ENCODE results near the gene LSS.
"Not testable (repeated sequence)": the region's sequence is repeated elsewhere in the genome, so short reads cannot be mapped to it uniquely, and the experiment has no call there.

LSS gene

GRCh38 chr21:46152927-46153246 lies 75.7 kb downstream of the LSS start:
- DNase-seq (ENCODE audit: low read depth) = no peak

GRCh38 chr21:46151989-46152926 lies 76.3 kb downstream of the LSS start:
- DNase-seq (ENCODE audit: low read depth) = no peak

GRCh38 chr21:46151261-46151988 lies 77.1 kb downstream of the LSS start:
- DNase-seq (ENCODE audit: low read depth) = no peak

- DNase-seq (ENCODE audit: low read depth) = no peak
Observed at GRCh38 chr21:46150491-46151121, 78.0 kb downstream of the LSS start.

- no peak for DNase-seq (ENCODE audit: low read depth)
Observed at GRCh38 chr21:46150073-46150472, 78.5 kb downstream of the LSS start.

DNA sequence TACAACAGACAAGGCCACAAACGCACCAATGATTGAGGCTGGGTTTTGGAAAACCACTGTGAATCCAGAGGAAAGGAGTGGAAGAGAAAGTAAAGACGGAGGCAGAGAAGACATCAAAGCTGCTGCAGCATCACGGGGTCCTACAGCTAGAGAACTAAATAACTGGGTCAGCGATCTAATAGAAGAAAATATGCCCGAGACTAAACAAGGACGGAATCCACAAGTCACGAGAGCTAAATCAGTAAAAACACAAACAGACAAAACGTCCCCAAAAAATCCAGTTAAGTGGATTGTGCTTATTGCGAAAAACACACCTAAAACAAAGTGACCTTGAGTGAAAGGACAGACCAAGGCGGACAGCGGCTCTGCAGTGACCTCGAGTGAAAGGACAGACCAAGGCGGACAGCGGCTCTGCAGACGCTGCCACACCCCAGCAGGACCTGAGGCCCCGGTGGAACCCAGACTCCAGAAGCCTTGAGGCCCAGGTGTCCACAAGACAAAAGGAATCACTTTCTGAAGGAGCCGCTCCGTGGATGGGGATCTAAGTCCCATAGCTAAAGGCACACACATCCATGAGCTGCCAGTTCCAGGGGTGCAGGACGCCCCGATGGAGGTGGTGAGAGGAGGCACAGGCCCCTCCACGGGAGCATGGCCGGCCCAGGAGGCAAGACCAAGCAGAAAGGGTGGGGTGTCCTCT lies 79.2 kb downstream of the LSS start:
- no peak for DNase-seq (ENCODE audit: low read depth)

- no peak for DNase-seq (ENCODE audit: low read depth)
Observed at GRCh38 chr21:46148106-46148505, 80.5 kb downstream of the LSS start.

GRCh38 chr21:46147429-46147828 lies 81.1 kb downstream of the LSS start:
- not testable (repeated sequence) for DNase-seq (ENCODE audit: low read depth)

GRCh38 chr21:46146856-46147255 lies 81.7 kb downstream of the LSS start:
- no peak for DNase-seq (ENCODE audit: low read depth)

DNA sequence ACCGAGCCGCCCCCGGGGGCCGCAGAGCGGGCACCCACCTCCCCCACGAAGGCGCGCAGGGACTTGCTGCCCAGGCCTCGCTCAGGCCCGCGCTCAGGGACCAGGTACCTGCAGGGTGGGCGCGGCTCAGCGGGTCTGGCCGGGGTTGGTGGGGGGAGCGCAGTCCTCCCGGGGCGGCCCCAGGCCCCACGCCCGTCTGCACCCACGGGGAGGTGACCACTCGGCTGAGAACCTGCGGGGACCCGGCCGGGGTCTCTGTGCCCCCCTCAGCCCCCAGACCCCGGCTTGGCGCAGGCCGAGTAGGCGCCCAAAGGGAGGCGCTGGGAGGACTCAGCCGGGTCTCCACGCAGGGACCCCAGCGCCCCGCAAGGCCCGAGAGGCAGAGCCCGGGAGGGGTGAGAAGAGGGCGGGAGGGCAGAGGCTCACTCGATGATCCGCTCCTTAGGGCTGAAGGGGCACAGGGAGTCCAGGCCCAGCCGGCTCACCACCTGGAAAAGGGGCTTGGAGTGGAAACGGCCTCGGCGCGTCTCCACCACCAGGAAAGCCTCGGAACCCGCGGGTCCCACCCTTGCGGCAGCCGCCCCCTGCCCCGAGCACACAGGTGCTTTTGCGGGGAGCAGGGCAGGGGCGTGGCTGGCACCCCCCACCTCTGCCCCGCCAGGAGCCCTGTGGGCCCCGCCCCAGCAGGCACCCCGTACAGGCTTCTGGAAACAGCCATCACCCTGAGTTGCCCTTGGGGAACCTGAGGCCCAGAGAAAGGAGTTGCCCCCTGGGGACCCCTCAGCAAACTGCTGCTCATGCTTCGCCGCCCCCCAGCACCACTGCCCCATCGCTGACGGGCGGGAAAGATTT lies 82.5 kb downstream of the LSS start:
- DNase-seq (ENCODE audit: low read depth) = no peak

- DNase-seq (ENCODE audit: low read depth) = no peak
Observed at GRCh38 chr21:46145159-46145839, 83.3 kb downstream of the LSS start.

DNA sequence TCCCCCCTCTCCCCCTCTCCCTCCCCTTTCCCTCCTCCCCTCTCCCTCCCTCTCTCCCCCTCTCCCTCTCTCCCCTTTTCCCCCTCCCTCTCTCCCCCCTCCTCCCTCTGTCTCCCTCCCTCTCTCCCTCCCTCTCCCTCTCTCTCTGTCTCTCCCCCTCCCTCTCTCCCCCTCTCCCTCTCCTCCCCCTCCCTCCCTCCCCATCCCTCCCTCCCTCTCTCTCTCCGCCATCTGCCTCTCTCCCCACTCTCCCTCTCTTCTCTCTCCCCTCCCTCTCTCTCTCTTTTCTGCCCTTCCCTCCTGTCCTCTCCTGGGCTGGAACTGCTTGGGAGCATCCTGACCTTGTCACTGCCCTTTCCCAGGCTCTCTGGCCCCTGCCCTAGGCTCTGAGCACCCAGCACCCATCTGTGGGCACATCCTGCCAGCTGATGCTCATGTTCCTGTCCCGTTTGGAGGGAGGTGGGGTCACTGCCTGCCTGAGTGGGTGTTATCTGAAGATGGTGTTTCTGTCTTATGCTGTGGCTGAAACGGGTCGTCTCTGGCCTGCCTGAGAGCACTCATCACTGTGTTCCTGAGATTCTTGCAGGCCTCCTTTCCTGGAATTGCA lies 84.0 kb downstream of the LSS start:
- no peak for DNase-seq (ENCODE audit: low read depth)

DNA sequence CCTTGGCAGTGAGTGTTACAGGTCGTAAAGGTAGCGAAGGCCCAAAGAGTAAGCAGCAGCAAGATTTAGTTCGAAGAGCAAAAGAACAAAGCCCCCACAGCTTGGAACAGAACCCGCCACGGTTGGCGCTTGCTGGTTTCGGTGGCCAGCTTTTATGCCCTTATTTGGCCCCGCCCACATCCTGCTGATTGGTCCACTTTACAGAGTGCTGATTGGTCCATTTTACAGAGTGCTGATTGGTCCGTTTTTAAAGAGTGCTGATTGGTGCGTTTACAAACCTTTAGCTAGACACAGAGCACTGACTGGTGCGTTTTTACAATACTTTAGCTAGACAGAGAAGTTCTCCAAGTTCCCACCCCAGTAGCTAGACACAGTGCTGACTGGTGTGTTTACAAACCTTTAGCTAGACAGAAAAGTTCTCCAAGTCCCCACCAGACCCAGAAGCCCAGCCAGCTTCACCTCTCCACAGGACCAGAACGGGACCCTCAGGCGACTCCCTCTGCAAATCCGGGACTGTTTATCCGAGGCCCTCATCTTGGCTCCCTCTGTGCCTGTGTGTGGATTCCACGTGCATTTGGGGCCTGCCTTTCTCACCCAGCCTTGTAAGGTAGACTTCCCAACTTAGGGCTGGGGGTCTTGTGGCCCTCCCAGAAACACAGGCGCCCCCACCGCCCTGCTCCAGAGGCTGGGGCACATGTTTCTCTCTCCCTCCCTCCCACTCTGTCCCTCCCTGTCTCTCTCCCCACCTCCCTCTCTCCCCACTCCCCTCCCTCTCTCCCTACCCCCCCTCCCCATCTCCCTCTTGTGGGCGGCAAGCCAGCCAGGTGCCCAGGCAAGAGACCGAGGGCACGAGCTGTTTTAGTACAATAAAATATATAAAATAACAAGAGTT lies 85.7 kb downstream of the LSS start:
- DNase-seq (ENCODE audit: low read depth) = no peak

- no peak for DNase-seq (ENCODE audit: low read depth)
Observed at GRCh38 chr21:46141767-46142581, 86.6 kb downstream of the LSS start.

GRCh38 chr21:46140352-46141003 lies 88.1 kb downstream of the LSS start:
- DNase-seq (ENCODE audit: low read depth) = not testable (repeated sequence)

DNA sequence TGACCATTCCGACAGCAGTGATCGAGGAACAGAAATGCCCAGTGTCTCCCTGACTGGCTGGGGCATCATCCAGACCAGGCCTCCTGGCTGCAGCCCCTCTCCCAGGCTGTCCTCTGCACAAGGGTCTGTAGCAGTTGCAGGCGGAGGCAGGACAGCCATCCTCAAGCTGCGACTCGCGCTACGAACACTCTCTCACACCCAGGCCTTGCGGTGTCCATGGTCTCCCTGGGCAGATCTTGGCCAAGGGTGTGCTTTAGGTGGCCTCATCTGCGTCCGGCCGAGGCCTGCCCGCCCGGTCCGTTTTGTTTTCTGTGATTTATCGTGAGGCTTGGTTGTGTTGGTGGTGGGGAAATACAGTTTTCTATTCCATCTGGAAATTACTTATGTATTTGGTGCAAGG lies 88.9 kb downstream of the LSS start:
- no peak for DNase-seq (ENCODE audit: low read depth)

DNA sequence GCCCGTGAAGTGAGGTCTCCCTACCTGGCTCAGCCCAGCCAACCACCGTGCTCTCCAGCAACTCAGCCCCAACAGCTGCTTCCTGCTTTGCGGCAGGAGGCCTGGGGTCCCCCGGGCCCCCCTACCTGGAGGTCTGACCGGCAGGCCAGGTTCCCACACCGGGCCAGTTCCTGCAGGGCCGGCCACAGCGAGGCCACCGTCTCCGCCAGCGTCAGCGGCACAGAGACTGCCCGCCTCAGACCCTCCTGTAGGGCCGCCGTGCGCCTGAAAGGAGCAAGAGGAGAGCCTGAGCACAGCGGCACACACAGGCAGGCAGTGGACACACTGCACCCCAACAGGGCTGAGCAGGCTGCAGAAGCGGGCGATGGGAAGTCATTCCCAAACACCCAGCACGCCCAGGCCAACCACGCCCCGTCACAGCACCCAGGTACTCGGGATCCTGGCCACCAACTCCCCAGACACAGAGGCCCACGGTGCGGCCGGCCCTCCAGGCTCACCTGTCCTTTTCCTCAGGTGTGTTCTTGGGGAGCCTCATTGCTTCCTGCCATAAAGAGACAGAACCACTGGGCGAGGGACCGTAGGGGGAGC lies 90.1 kb downstream of the LSS start:
- DNase-seq (ENCODE audit: low read depth) = no peak

Data from stimulated activated CD8-positive, alpha-beta memory T cell treated with anti-CD3 and anti-CD28 coated beads, Interleukin-15, amount 100 ng/mL, for 24 hours (primary cell).